Bronchial epithelial cell (primary cell): ENCODE results near the gene TRIM3. TPM values are rescaled to one million over a fixed set of nuclear protein-coding genes. Genes with fewer than 3 reads are reported as not detected.

Source experiments
- DNase-seq: peaks from one replicate; pipeline ENCODE4 v3.0.0-alpha.2; 2010; ENCODE audit warnings: low read depth
- FAIRE-seq: peaks from 2 replicates; lab custom pipeline; 2011; peaks lifted over from hg19 to GRCh38; lab: Jason Lieb, UNC
- H3K27me3 ChIP-seq: 2 replicates; pipeline ENCODE4 v1.5.1; 2011; ENCODE audit warnings: low read length; ENCODE audit not compliant: control insufficient read depth, insufficient read depth
- H3K36me3 ChIP-seq: 2 replicates; pipeline ENCODE4 v1.5.1; 2011; ENCODE audit warnings: low read length; ENCODE audit not compliant: control insufficient read depth, insufficient read depth
- H3K4me3 ChIP-seq: 2 replicates; pipeline ENCODE4 v1.5.1; 2011; ENCODE audit warnings: mild to moderate bottlenecking, low read depth, low read length, control low read depth
- total RNA-seq: library from RNA; depleted of rRNA; stranded (reverse); fragments of >200 nt; gene quantifications from 2 replicates; pipeline ENCODE4 v1.2.1, GENCODE V29; 2014
- TF ChIP-seq, protein P1 (sequence below): IDR thresholded peaks from 2 replicates; pipeline ENCODE4 v1.5.1; 2011; ENCODE audit warnings: mild to moderate bottlenecking, moderate library complexity, low read length, control low read depth, inconsistent platforms; ENCODE audit not compliant: insufficient read depth, severe bottlenecking

Gene TRIM3
- total RNA-seq, 1 donor from 2014 or later = 7.6 TPM

DNA sequence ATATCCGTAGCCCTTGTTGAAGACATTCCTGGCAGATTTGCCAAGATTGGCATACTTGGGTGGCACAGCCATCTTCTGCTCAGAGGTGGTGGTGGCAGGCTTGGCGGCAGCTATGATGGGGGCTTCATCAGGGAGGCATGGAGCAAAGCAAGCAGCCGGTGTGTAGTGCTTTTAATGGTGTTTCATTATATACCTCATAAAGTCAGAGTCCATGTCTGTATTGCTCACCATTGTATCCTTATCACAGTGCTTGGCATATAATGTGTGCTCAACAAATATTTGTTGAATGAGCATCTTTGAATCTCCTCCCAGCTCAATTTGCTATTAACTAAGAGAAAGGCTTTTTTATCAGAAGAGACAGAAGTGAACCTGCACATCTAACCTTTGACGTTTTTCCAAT lies 15.6 kb upstream of the TRIM3 start:
- no peak for FAIRE-seq
- TF ChIP-seq, protein P1, sequence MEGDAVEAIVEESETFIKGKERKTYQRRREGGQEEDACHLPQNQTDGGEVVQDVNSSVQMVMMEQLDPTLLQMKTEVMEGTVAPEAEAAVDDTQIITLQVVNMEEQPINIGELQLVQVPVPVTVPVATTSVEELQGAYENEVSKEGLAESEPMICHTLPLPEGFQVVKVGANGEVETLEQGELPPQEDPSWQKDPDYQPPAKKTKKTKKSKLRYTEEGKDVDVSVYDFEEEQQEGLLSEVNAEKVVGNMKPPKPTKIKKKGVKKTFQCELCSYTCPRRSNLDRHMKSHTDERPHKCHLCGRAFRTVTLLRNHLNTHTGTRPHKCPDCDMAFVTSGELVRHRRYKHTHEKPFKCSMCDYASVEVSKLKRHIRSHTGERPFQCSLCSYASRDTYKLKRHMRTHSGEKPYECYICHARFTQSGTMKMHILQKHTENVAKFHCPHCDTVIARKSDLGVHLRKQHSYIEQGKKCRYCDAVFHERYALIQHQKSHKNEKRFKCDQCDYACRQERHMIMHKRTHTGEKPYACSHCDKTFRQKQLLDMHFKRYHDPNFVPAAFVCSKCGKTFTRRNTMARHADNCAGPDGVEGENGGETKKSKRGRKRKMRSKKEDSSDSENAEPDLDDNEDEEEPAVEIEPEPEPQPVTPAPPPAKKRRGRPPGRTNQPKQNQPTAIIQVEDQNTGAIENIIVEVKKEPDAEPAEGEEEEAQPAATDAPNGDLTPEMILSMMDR = no peak

DNA sequence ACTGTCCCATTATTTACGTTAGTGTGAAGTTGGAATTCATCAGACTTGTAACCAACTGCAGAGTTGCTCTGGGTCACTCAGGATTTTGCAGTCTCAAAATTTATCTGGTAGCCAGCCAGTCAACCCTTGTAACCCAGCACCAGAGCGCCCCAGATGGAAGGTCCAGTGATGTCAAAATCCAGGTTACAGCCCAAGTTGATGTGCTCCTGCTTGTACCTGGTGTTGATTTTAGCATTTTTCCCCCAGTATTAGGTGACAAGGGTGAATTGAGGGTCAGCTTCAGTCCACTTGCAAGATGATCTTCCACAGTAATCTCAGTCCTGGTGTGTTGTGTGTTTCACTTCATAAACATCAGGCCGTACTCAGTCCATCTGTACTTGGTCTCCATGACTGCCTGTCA lies 15.1 kb upstream of the TRIM3 start:
- no peaks in the 10 kb centered on the region for H3K27me3 ChIP-seq
- no peak for FAIRE-seq
- no peak overlapping the region for H3K4me3 ChIP-seq
- H3K36me3 ChIP-seq = peaks cover 4% of the 10 kb centered on the region
- TF ChIP-seq, protein P1 = no peak
- no peak for DNase-seq

More for the DNA sequence above, 15.6 kb upstream of the TRIM3 start:
- H3K36me3 ChIP-seq = peaks cover 4% of the 10 kb centered on the region
- no peak for DNase-seq
- no peak overlapping the region for H3K4me3 ChIP-seq
- H3K27me3 ChIP-seq = no peaks in the 10 kb centered on the region

DNA sequence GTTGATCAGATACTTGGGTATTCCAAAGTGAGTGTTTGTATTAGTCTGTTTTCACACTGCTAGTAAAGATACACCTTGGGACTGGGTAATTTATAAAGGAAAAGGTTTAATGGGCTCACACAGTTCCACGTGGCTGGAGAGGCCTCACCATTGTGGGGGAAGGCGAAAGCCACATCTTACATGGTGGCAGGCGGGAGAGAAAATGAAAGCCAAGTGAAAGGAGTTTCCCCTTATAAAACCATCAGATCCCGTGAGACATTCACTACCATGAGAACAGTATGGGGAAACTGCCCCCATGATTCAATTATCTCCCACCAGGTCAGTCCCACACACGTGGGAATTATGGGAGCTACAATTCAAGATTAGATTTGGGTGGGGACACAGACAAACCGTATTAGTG lies 14.6 kb upstream of the TRIM3 start:
- Histone ChIP-seq H3K4me3 (no peak overlapping the region), H3K27me3 (no peaks in the 10 kb centered on the region), H3K36me3 (peaks cover 3% of the 10 kb centered on the region)
- no peak for DNase-seq
- no peak for FAIRE-seq
- TF ChIP-seq, protein P1 = no peak

DNA sequence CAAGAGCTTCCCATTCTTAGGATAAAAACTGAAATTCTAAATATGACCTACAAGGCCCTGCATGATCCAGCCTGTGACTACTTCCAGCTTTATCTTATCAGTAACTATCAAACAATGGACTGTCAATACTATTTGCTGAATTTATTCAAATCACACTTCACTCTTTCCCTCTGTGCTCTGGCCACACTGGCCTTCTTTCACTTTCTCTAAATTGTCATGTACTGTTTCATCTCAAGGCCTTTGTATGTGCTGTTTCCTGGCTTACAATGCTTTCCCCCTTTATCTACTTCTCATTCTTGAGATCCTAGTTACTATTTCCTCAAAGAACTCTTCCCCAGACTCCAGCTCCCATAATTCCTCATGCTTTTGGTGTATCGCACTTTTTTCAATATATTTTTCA lies 13.2 kb upstream of the TRIM3 start:
- FAIRE-seq (no peak), DNase-seq (no peak)
- Histone ChIP-seq H3K4me3 (no peak overlapping the region), H3K36me3 (peaks cover 5% of the 10 kb centered on the region), H3K27me3 (no peaks in the 10 kb centered on the region)
- TF ChIP-seq, protein P1 = no peak

- Histone ChIP-seq H3K27me3 (no peaks in the 10 kb centered on the region), H3K36me3 (peaks cover 5% of the 10 kb centered on the region), H3K4me3 (no peak overlapping the region)
- FAIRE-seq = no peak
- TF ChIP-seq, protein P1 = no peak
- no peak for DNase-seq
Measured at GRCh38 chr11:6486256-6486655, 12.5 kb upstream of the TRIM3 start.

DNA sequence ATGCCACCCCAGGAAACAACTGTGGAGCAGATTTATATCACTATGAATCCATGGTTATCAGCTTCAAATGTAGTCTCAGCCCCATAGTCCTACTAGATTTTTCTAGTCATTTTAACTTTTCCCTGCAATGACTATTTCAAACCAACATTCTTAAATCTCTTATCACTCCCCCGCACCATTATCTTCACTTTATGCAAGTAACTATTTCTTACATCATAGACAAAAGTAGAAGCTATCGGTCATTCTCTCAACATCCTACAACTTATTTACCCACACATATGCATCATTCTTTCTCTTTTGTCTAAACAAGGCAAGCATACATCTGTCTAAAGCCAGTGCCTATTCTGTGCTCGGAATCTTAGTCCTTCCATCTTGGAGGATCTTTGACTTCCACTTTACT lies 11.9 kb upstream of the TRIM3 start:
- DNase-seq (no peak), FAIRE-seq (no peak)
- TF ChIP-seq, protein P1 = no peak
- H3K4me3 ChIP-seq = no peak overlapping the region
- peaks cover 5% of the 10 kb centered on the region for H3K36me3 ChIP-seq
- no peaks in the 10 kb centered on the region for H3K27me3 ChIP-seq
